SH-SY5Y (cell line): ENCODE measurements around the gene THOP1.

Experiments
- GATA2 ChIP-seq: IDR thresholded peaks from 2 replicates; pipeline ENCODE4 v1.6.1; 2011; ENCODE audit warnings: mild to moderate bottlenecking, low read depth, low read length
- GATA3 ChIP-seq: IDR thresholded peaks from 2 replicates; pipeline ENCODE4 v1.6.1; 2011; ENCODE audit warnings: low read depth, mild to moderate bottlenecking, low read length, moderate library complexity

DNA sequence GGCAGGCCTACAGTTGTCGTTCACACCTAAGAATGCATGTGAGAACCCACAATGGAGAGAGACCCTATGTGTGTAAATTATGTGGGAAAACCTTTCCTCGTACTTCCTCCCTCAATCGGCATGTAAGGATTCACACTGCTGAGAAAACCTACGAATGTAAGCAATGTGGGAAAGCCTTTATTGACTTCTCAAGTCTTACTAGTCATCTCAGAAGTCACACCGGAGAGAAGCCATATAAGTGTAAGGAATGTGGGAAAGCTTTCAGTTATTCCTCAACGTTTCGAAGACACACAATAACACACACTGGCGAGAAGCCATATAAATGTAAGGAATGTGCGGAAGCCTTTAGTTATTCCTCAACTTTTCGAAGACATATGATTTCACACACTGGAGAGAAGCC is 67.3 kb downstream of the THOP1 start:
- TF ChIP-seq GATA2 (no peak), GATA3 (no peak)
